Dedifferentiated amniotic fluid mesenchymal stem cell (primary cell): ENCODE results near the gene RTN4RL1.
A peak's percentile ranks its signal among the peaks of the same experiment; 100 is the strongest.

Experiments used
- DNase-seq: peaks from one replicate; pipeline ENCODE4 v3.0.0-alpha.2; 2016; ENCODE audit errors: extremely low spot score

Gene RTN4RL1

DNA sequence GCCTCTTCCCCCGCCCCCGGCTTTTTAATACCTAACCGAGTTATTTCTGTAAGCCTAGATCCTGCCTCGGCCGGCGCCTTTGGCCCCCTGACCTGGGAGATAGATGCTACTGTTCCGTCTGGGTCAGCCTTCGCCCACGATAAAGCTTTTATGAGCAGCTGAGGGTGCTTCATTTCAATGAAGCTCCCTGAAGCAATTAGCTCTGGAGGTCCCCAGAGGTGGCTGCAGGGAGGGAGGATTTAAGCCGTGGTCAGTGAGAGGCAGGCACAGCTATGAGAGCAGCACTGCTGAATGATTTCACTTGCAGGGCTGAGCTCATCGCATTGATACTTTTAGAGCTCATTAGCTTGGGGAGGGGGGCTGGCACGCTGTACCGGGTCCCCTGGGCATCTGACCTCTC lies 105.9 kb downstream of the RTN4RL1 start:
- no peak for DNase-seq

DNA sequence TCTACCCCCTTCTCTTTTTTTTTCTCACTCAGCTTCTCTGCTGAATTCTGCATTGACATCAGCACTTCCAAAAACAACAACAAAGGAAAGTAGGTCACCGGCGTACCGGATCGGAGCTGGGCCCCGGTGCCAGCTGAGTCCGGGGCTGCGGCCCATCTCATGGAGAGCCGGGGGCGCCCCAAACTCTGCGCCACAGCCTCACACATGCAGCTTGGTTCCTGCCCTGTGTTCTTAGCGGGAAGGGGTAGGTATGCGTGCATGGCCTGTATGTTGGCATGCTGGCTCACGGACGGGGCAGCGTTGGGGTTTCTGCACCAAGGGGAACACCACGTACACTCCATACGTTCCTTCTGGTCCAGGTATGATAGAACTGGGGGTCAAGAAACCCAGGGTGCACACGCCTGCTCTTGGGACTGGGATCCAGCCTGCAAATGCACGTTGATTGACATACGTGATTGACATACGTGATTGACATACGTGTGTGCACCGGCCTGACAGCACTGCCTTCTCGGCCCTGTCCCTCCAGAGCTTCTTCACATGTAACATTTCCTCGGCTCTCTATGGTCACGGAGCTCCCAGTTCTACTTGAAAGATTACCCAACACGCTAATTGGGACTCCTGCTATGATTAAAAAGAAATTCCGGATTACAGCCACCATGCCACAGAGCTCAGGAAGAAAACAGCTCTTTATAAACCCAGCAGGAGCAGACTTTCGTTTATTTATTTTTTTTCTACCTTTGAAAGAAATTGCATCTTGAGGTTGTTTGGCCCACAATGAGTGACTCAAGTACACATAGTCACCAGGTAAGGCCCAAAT lies 106.6 kb downstream of the RTN4RL1 start:
- DNase-seq = no peak

GRCh38 chr17:1916963-1917715 lies 108.0 kb downstream of the RTN4RL1 start:
- DNase-seq = no peak

- DNase-seq = no peak
Observed at GRCh38 chr17:1916316-1916715, 108.8 kb downstream of the RTN4RL1 start.

DNA sequence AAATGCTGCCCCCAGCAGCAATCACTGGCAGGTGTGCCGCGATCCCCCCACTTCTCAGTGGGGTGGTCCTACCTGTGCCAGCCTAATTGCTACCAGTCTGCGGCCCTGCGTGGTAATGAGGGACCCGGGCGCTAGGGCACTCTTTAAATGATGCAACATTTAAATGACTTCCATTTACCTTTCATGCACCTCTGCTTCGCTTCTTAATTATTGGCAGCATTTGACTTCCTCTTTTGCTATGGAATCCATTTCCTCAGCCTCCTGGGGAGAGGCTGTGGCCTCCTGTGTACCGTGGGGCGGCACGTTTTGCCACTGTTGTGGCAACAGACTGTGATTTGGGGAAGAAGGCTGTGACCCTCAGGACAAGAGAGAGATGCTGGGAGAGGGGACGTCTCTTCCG lies 109.2 kb downstream of the RTN4RL1 start:
- no peak for DNase-seq

GRCh38 chr17:1914661-1915083 lies 110.5 kb downstream of the RTN4RL1 start:
- DNase-seq = no peak

DNA sequence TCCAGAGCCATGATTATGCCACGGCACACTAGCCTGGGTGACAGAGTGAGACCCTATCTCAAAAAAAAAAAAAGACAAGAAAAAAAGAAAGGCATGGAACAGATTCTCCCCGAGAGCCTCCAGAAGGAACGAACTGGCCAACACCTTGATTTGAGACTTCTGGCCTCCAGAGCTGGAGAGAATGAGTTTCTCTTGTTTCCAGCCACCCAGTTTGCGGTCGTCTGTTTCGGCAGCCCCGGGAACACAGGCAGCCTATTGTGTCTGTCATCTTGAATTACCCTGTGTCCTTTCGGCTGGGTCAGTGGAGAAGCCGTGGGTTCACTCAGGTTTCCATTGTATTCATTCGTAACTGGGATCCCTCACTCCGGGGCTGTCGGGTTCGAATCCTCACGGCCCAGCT lies 111.4 kb downstream of the RTN4RL1 start:
- no peak for DNase-seq

GRCh38 chr17:1912146-1912545 lies 113.0 kb downstream of the RTN4RL1 start:
- DNase-seq = no peak

DNA sequence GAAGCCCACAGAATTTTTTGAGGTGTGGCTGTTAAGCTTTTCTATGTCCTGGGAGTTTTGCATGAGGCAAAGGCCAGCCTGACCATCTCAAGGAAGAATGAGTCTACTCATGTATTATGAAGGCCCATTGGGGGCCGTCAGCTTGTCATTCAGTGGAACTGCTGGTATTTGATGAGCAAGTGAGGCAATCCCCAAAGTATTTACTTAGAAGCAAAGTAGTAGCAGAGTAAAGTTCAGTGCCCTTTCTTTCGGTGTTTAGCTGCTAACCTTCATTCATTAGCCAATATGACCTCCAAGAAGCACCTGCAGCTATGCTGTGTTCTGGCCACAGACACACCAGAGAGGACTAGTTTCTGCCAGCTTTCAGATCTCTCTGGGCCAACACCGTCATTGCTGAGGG lies 115.1 kb downstream of the RTN4RL1 start:
- DNase-seq = no peak

DNA sequence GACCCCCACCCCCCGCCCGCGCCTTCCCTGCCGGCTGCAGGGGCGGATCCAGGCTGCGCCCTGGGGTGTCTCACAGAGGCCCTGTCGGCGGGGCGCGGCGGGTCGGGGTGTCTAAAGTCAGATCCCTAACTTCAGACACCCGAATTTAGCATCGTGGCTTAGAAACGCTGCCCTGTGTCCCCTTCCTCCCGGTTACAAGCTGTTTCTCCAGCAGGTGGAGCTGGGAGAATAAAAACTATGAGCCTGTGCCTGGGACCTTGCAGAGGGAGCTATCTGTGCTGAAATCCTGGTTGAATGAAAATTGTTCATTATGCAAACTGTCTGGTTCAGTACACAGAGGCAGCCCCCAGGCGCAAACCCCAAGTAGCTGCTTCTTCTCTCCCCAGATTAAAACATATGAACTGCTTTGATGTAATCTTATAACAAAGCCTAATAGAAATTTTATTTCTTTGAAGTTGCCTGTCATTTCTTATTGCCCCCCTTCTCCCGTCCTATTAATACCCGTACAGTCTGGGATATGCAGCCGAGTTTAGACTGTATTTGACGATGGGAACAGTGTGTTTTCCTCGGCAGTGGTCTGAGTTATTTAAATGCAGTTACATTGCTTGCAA lies 116.3 kb downstream of the RTN4RL1 start:
- peak; percentile 76 for DNase-seq

- DNase-seq = no peak
Observed at GRCh38 chr17:1907909-1908698, 117.0 kb downstream of the RTN4RL1 start.

- DNase-seq = no peak
Observed at GRCh38 chr17:1907216-1907631, 117.9 kb downstream of the RTN4RL1 start.

- DNase-seq = no peak
Observed at GRCh38 chr17:1906662-1907101, 118.5 kb downstream of the RTN4RL1 start.

DNA sequence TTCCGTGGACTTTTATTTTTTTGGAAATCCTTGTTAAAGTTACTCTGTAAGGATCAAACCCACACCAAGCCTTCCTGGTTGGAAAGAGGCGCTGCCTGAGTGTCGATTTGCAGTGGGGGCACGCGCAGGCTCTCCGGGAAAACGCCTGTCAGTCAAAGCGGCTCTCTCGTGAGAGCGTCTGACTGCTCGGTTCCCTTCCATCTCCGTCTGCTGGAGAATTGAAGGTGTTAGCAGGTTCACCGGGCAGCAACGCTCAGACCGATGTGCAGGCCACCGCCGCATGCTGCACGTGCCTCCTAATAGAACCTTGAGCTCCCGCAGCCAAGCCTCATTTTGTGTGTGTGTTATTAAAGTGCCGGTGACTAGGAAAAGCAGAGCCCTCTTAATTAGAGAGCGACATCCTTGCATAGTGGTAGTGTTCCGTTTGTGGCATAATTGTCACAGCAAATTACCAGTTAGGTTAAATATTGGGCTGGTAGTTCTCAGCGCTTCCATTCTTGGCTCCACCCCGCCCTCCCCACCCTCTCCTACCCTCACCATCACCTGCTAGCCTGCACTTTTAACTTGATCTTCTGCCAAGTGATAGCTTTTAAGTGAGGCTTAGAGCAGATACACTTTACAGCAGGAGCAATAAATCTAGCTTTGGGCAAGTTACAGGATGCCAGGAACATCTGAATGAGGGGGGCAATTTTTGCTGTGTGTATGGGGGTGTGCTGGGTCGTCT lies 119.8 kb downstream of the RTN4RL1 start:
- DNase-seq = no peak

GRCh38 chr17:1904273-1905182 lies 120.6 kb downstream of the RTN4RL1 start:
- DNase-seq = no peak

- no peak for DNase-seq
Observed at GRCh38 chr17:1899403-1900000, 125.6 kb downstream of the RTN4RL1 start.

DNA sequence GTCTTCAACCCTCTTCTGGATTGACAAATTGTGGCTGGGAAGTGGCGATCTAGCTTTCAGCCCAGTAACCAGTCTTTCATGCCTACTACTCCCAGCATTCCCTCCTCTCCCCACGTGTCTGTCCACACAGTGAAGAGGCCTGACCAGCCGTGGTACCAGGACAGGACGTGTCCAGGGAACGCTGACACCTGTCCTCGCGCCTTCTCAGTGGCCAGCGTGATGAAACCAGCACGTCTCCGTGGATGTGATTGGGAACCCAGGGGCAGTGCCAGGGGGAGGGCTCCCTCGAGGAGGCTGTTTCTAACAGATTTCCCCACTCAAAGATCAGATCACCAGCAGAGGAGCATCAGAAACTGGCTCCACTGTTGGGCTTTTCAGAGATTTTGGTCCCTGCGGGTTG lies 126.3 kb downstream of the RTN4RL1 start:
- DNase-seq = no peak

- DNase-seq = no peak
Observed at GRCh38 chr17:1898332-1898731, 126.8 kb downstream of the RTN4RL1 start.

DNA sequence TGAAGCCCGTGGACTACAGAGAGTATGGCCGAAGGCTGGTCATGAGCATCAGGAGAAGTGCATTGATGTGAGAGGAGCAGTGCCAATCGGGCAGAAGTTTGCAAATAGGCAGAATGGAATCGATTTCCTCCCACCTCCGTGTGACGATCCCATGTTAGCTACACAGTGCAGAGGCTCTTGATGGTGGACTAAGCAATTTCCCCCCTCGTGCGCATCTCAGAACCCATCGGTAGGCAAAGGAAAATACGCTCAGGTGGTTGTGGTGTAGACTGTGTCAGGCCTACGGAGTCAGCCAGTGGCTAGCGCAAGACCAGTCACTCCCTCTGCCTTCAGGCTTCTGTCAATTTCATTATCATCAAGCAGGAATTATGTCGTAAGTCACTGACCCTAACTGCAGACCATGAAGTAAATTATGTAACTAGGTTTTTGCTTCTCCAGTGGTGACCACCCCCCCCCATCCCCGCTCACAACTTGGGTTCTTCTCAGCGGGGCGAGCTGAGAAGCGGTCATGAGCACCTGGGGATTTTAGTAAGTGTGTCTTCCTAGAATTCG lies 128.0 kb downstream of the RTN4RL1 start:
- no peak for DNase-seq
